GM23338 (cell line): ENCODE data around the gene SKOR1.

Experiments used
- CTCF ChIP-seq, 2 experiments: fragments of 200-600 bp in 1 of 2; sonication (generic) in 1 of 2; conservative IDR thresholded peaks; 2 replicates each; pipeline versions ENCODE4 v1.5.1 to v1.6.1; 2016 to 2017; ENCODE audit warnings: antibody characterized with exemption in 2 of 2, low read depth in 2 of 2, mild to moderate bottlenecking in 2 of 2, moderate library complexity in 1 of 2
- EZH2 ChIP-seq: fragments of 200-600 bp; sonication (generic); IDR thresholded peaks from one replicate; pipeline ENCODE4 v1.8.0; 2017; ENCODE audit warnings: antibody characterized with exemption, mild to moderate bottlenecking, low read depth; ENCODE audit not compliant: unreplicated experiment
- EZH2phosphoT487 ChIP-seq: fragments of 200-600 bp; sonication (generic); IDR thresholded peaks from one replicate; pipeline ENCODE4 v1.8.1; 2018; ENCODE audit warnings: antibody characterized with exemption; ENCODE audit not compliant: unreplicated experiment
- NANOG ChIP-seq: IDR thresholded peaks from 2 replicates; pipeline ENCODE4 v1.6.1; 2016; ENCODE audit warnings: antibody characterized with exemption, borderline replicate concordance
- POLR2AphosphoS5 ChIP-seq: IDR thresholded peaks from 2 replicates; pipeline ENCODE4 v1.6.1; 2016; ENCODE audit warnings: antibody characterized with exemption, low read depth

- TF ChIP-seq CTCF (conservative IDR thresholded peaks at IDR 0.05; ENCODE audit: low read depth in 2 of 2) (no peak), EZH2 (no peak), EZH2phosphoT487 (no peak), POLR2AphosphoS5 (no peak), NANOG (no peak)
These were observed 39.9 kb upstream of the SKOR1 start for GRCh38 chr15:67785431-67785830.
